ENCODE measurements around the gene CRTAP.

The CRTAP gene

GRCh38 chr3:33130144-33130543 lies 16.3 kb downstream of the CRTAP start:
- Histone ChIP-seq H3K4me2 (ENCODE audit: low read depth, low read length, poor library complexity, severe bottlenecking) (no peak overlapping the region), H3K27me3 (ENCODE audit: insufficient read depth, low read length, poor library complexity, severe bottlenecking) (no peaks in the 10 kb centered on the region), H3K36me3 (ENCODE audit: insufficient read depth, low read length) (peaks cover 17% of the 10 kb centered on the region; the same call in 1 of the 2 replicates), H3K9ac (ENCODE audit: low read depth, low read length, poor library complexity, severe bottlenecking) (no peak overlapping the region), H4K20me1 (ENCODE audit: insufficient read depth, low read length, poor library complexity, severe bottlenecking) (peaks cover 6% of the 10 kb centered on the region), H3K4me3 (ENCODE audit: low read length, poor library complexity, severe bottlenecking) (no peak overlapping the region), H2AFZ (ENCODE audit: low read length) (no peak overlapping the region), H3K9me3 (ENCODE audit: insufficient read depth, low read depth, low read length) (no peaks in the 10 kb centered on the region), H3K4me1 (ENCODE audit: insufficient read depth, low read length, poor library complexity, severe bottlenecking) (peaks cover 15% of the 10 kb centered on the region), H3K79me2 (ENCODE audit: insufficient read depth, low read length) (no peaks in the 10 kb centered on the region), H3K9me2 (replicated peaks; ENCODE audit: low read depth, low read length) (no peaks in the 10 kb centered on the region), H3F3A (ENCODE audit: low read depth) (0 out of 2 replicates have a peak, but pooled peaks cover 3% of the 10 kb centered on the region)
- TF ChIP-seq EZH2phosphoT487 (IDR thresholded peaks at IDR 0.05; ENCODE audit: borderline replicate concordance): no peak
- TF ChIP-seq CTCF (conservative IDR thresholded peaks at IDR 0.05; ENCODE audit: low read length): no peak

- Histone ChIP-seq H3K9ac (ENCODE audit: low read depth, low read length, poor library complexity, severe bottlenecking) (no peak overlapping the region), H3K27me3 (ENCODE audit: insufficient read depth, low read length, poor library complexity, severe bottlenecking) (no peaks in the 10 kb centered on the region), H3K4me2 (ENCODE audit: low read depth, low read length, poor library complexity, severe bottlenecking) (no peak overlapping the region), H3K4me1 (ENCODE audit: insufficient read depth, low read length, poor library complexity, severe bottlenecking) (peaks cover 15% of the 10 kb centered on the region), H3K36me3 (ENCODE audit: insufficient read depth, low read length) (peaks cover 26% of the 10 kb centered on the region), H3K79me2 (ENCODE audit: insufficient read depth, low read length) (no peaks in the 10 kb centered on the region), H3F3A (ENCODE audit: low read depth) (0 out of 2 replicates have a peak, but pooled peaks cover 3% of the 10 kb centered on the region), H3K9me2 (replicated peaks; ENCODE audit: low read depth, low read length) (no peaks in the 10 kb centered on the region), H3K4me3 (ENCODE audit: low read length, poor library complexity, severe bottlenecking) (no peak overlapping the region), H3K9me3 (ENCODE audit: insufficient read depth, low read depth, low read length) (no peaks in the 10 kb centered on the region; the same call in 1 of the 2 replicates), H4K20me1 (ENCODE audit: insufficient read depth, low read length, poor library complexity, severe bottlenecking) (peaks cover 6% of the 10 kb centered on the region), H2AFZ (ENCODE audit: low read length) (no peak overlapping the region)
- TF ChIP-seq CTCF (conservative IDR thresholded peaks at IDR 0.05; ENCODE audit: low read length) (peak; percentile 87), EZH2phosphoT487 (IDR thresholded peaks at IDR 0.05; ENCODE audit: borderline replicate concordance) (no peak)
Measured at GRCh38 chr3:33131331-33132018, 17.7 kb downstream of the CRTAP start.

- Histone ChIP-seq H3K27me3 (ENCODE audit: insufficient read depth, low read length, poor library complexity, severe bottlenecking) (no peaks in the 10 kb centered on the region), H3K36me3 (ENCODE audit: insufficient read depth, low read length) (peaks cover 30% of the 10 kb centered on the region), H4K20me1 (ENCODE audit: insufficient read depth, low read length, poor library complexity, severe bottlenecking) (peaks cover 6% of the 10 kb centered on the region), H3K9me3 (ENCODE audit: insufficient read depth, low read depth, low read length) (no peaks in the 10 kb centered on the region; the same call in 1 of the 2 replicates), H2AFZ (ENCODE audit: low read length) (no peak overlapping the region), H3F3A (ENCODE audit: low read depth) (0 out of 2 replicates have a peak, but pooled peaks cover 3% of the 10 kb centered on the region), H3K79me2 (ENCODE audit: insufficient read depth, low read length) (no peaks in the 10 kb centered on the region), H3K4me3 (ENCODE audit: low read length, poor library complexity, severe bottlenecking) (no peak overlapping the region), H3K9me2 (replicated peaks; ENCODE audit: low read depth, low read length) (no peaks in the 10 kb centered on the region), H3K9ac (ENCODE audit: low read depth, low read length, poor library complexity, severe bottlenecking) (no peak overlapping the region), H3K4me1 (ENCODE audit: insufficient read depth, low read length, poor library complexity, severe bottlenecking) (peaks cover 15% of the 10 kb centered on the region), H3K4me2 (ENCODE audit: low read depth, low read length, poor library complexity, severe bottlenecking) (no peak overlapping the region)
- TF ChIP-seq EZH2phosphoT487 (IDR thresholded peaks at IDR 0.05; ENCODE audit: borderline replicate concordance) (no peak), CTCF (conservative IDR thresholded peaks at IDR 0.05; ENCODE audit: low read length) (no peak)
Measured at GRCh38 chr3:33132019-33132360, 18.2 kb downstream of the CRTAP start.
